ENCODE results near the gene SERINC5.

DNA sequence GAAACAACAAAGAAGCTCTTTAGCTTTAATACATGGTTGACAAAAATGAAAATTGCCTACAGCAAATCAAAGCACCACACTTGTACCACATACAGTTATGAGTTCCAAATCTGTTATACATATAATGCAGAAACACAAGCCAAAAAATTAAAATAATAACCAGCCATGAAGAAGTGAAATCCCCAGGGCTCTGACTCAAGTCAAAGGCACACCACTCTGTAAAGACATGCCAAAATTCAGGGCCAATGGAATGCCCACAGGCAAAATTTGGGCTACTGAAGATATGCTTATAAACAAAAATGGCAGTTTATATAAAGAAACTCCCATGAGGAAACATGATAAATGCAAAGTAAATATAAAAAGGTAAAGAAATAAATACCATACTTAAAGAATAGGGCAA, 191.7 kb downstream of the SERINC5 start:
- TF ChIP-seq CBFB (CRISPR knock-in tag; IDR thresholded peaks at IDR 0.05; ENCODE audit: low read depth): no peak
- TF ChIP-seq, protein P1, sequence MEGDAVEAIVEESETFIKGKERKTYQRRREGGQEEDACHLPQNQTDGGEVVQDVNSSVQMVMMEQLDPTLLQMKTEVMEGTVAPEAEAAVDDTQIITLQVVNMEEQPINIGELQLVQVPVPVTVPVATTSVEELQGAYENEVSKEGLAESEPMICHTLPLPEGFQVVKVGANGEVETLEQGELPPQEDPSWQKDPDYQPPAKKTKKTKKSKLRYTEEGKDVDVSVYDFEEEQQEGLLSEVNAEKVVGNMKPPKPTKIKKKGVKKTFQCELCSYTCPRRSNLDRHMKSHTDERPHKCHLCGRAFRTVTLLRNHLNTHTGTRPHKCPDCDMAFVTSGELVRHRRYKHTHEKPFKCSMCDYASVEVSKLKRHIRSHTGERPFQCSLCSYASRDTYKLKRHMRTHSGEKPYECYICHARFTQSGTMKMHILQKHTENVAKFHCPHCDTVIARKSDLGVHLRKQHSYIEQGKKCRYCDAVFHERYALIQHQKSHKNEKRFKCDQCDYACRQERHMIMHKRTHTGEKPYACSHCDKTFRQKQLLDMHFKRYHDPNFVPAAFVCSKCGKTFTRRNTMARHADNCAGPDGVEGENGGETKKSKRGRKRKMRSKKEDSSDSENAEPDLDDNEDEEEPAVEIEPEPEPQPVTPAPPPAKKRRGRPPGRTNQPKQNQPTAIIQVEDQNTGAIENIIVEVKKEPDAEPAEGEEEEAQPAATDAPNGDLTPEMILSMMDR (IDR thresholded peaks at IDR 0.05): no peak
- TF ChIP-seq, protein P2, sequence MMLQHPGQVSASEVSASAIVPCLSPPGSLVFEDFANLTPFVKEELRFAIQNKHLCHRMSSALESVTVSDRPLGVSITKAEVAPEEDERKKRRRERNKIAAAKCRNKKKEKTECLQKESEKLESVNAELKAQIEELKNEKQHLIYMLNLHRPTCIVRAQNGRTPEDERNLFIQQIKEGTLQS (CRISPR knock-in tag; conservative IDR thresholded peaks at IDR 0.05): no peak
- TF ChIP-seq, protein P3, sequence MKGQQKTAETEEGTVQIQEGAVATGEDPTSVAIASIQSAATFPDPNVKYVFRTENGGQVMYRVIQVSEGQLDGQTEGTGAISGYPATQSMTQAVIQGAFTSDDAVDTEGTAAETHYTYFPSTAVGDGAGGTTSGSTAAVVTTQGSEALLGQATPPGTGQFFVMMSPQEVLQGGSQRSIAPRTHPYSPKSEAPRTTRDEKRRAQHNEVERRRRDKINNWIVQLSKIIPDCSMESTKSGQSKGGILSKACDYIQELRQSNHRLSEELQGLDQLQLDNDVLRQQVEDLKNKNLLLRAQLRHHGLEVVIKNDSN (CRISPR knock-in tag; IDR thresholded peaks at IDR 0.05): no peak

Measured in WTC11 (cell line).